Epidermal melanocyte (primary cell): Measurements from ENCODE around the gene NONO.
"Not testable (repeated sequence)": the region's sequence is repeated elsewhere in the genome, so short reads cannot be mapped to it uniquely, and the experiment has no call there.

Source experiments
- DNase-seq: peaks from one replicate; pipeline ENCODE4 v3.0.0; 2011; ENCODE audit warnings: low spot score; ENCODE audit not compliant: insufficient read length

NONO gene

DNA sequence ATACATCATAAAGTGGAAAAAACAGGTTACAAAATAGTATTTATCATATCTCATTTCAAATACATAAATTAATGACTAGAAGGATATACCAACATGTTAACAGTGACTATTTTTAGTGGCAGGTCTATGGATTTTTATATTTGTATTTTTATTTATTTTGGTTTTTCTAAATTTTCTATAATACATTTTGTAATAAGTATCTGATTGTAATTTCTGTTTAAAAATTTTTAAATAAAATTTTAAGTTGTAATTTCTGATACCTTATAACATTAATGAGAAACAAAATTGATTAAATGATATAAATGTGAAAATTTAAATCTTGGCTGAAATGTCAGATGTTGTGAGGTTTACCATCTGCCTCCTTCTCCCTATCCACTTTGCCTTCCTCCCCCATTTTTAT is 2.5 kb downstream of the NONO start:
- DNase-seq, result no peak

DNA sequence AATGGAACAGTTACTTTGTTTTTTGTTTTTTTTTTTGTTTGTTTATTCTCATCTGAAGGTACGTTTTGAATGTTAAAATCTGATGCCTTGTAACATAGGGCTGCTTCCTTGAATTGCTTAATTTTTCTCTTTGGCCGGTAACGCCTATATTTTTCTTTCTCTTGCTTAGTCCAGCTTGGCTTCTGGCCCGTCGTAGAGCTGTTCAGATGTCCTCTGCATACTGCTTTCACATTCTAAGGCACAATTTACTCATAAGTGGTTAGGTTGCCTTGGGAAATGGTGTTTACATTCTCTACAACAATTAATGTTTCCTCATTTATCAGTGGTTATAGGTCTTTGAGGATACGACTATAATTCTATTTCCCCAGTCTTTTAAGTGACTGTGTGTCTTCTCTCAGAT is 7.9 kb downstream of the NONO start:
- no peak for DNase-seq

DNA sequence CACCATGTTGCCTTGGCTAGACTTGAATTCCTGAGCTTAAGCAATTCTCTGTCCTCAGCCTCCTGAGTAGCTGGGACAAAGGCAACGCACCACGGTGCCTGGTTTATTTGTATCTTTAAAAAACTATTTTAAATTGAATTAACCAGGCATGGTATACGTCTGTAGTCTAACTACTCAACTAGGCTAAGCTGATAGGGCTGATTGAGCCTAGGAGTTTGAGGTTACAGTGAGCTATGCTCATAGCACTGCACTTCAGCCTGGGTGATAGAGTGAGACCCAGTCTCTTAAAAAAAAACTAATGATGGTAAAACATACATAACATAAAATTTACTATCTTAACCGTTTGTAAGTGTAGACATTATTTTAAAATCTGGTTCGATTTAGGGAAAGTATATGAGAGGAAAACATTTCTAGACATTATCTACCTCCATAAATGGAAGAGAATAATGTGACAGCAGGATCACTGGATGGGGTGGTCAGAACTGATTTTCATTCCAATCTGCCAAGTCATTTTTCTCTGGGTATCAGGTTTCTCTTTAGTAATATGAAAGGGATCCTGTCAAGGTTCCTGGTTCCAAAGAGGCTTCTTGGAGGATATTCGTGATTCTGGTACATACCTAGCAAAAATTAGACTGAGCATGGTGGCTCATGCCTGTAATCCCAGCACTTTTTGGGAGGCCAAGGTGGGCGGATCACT is 9.4 kb downstream of the NONO start:
- DNase-seq, result no peak

DNA sequence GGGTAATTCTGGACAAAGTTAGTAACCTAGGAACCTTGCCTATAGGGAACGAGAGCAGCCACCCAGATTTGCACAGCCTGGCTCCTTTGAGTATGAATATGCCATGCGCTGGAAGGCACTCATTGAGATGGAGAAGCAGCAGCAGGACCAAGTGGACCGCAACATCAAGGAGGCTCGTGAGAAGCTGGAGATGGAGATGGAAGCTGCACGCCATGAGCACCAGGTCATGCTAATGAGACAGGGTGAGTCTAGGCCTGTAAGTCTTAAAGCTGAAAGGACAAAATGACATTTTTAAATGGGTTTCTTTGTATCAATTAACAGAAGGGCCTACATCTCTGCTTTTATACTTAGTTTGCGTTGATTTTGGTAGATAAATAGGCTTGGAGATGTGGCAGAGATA is 13.4 kb downstream of the NONO start:
- DNase-seq, result no peak

DNA sequence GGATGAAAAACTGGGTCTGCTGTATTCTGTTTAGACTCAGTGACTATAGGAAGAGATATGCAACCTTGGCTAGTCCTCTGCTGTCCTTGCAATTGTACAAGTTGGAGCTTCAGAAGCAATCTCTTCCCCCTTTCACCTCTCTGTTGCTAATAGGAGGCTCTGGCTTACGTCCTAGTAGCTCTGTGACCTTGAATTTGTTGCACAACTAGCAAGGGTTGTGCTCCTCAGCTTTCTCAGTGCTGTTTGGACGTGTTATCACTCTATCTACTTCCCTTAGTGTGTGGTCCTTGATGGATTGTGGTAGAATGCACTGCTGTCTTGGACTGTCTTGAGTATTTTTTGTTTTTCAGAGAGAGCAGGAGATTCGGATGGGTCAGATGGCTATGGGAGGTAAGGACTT is 14.7 kb downstream of the NONO start:
- DNase-seq, result no peak

DNA sequence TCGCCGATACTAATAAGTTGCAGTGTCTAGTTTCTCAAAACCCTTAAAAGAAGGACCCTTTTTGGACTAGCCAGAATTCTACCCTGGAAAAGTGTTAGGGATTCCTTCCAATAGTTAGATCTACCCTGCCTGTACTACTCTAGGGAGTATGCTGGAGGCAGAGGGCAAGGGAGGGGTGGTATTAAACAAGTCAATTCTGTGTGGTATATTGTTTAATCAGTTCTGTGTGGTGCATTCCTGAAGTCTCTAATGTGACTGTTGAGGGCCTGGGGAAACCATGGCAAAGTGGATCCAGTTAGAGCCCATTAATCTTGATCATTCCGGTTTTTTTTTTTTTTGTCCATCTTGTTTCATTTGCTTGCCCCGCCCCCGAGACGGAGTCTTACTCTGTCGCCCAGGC is 16.6 kb downstream of the NONO start:
- not testable (repeated sequence) for DNase-seq

DNA sequence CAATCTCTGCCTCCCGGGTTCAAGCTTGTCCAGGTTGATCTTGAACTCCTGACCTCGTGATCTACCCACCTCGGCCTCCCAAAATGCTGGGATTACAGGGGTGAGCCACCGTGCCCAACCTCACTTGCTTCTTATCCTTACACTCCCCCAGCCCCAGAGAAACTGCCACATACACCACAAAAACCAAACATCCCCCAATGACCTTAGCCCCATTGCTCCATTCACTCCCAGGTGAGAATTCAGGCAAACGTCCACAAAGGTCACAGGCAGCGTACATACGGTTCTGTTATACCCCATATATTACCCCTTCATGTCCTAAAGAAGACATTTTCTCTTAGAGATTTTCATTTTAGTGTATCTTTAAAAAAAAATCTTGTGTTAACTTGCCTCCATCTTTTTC is 17.1 kb downstream of the NONO start:
- not testable (repeated sequence) for DNase-seq

DNA sequence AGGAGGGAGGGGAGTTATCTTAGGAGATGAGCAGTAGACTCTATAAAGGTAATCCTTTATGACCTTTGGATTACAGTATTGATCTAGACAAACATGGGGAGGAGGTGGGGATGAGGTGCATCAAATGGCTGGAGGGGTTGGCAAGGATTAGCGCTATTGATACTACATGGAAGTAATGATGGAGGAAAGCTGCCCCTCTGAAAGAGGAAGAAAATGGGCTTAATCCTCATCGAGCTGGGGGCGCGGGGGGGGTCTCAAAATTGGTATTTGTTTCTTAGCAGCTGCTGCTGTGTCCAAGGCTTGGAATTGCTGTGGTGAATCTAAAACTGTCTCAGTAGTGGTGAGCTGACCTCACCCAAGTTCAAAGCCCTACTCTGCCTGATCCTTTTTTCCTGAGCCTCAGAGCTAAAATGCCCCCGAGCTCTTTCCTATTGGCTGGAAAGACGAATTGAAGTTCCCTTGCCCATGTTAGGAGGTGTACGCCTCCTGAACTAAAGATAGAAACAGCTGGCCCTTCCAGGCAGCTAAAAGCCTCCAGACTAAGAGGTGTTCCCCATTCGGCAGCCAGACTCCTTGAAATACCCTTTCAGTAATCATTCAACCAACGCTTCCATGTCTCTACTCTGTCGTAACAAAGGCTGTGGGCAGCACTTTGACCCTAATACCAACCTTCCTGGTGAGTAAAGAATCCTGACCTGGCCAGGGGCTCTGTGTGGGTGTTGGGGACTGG is 17.9 kb downstream of the NONO start, which contains the start of gene ITGB1BP2:
Gene ITGB1BP2, plus strand, starts transcription at position 556 of the 730 bp plus-strand sequence. Its CDS starts 57 bp downstream, at position 613.
- no peak for DNase-seq

DNA sequence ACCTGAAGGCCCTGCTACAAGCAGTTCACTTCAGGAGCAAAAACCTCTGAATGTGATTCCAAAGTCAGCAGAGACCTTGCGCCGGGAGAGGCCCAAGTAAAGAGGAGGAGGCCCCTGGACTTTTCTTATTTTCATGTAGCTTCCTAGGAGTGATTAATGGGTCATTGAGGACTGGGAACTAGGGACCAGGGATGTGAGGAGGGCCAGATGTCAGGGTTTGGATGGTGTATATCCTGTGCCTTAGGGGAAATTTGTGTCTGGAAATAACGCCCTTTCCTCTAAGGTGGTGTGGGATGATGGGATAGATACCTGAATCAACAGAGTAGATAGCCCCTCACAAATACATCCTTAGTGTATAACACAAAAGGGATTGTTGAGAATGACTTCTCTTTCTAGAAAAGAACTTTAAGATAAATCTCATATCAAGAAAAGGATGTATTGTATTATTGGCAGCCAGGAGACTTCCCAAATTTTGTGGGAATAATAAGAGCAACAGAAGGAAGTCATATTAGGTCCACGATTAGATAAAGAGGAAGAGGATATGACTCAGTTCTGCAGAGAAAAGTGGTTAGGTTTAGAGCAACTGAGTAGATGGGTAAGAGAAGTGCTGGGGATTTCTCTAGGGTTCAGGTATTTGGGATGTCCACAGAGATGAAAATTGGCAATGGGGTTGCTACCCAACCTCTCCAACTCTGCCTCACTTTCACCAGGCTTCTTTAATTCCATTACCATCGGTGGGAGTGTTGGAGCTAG is 19.2 kb downstream of the NONO start:
- DNase-seq, result no peak

DNA sequence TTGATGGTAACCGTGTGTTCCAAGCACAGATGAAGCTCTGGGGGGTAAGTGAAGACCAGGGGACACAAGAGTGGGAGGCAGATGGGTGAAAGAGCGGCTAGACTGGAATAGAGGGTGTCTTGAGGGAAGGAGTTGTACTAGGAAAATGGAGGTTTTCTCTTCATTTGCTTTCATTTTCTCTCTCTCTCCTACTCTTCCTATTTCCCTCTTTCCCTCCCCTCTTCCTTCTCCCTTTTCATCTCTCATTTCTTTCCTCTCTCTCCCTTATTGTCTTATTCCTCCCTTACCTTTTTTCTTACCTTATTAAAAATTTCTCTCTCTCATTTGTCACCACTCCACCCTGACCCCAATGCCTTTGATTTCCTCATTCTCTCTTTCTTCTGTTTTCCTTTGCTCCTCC is 21.1 kb downstream of the NONO start:
- DNase-seq, result no peak

DNA sequence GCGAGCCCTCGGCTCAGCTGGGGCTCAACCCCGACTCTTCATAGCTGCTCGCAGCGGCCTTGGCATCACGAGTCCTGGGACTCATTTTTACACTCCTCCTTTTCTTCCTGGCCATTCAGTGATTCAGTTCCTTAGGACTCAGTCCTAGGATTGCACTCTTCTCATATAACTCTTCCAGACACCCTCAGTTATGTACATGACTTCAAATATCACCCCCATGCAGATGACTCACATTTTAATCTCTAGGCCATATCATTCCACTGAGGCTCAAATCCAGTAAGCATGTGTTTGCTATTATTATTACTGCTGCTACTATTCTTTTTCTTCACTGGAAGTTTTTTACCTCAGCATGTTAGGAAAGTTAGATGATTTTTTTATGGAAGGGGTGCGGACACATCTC is 32.5 kb downstream of the NONO start:
- DNase-seq, result no peak

DNA sequence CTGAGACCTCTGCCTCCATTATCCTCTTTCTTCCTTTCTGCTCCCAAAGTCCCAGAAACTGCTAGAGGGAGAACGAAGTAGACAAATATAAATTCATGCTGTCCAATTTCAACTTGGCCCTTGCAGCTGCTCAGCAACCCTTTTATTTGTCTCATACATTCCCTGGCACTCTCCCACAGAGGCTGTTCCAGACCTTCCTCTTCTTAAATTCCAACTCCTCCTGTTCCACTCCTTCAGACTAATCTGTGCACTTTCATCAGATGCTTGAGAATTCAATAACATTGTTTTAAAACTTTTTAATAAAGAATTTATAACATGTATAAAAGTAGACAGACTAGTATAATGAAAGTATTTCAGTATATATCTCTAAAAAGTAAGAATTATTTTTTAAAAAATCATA is 33.5 kb downstream of the NONO start:
- not testable (repeated sequence) for DNase-seq

DNA sequence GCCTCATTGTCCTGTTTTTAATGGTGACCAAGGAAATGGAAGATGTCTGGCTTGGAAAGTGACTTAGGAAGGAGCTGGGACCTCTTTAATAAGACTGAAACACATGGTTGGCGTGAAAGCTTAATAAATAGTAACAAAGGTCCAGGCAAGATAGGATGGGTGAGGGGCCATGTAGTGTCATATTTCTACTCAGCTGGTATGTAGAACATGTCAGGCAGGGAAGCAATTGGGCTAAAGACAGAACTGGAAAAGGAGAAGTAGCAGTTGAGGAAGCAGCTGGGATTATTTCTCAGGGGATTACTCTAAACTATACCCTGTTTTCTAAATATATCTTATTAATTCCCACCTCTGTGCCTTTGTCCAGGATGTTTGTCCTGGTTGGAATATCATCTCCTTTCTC is 36.7 kb downstream of the NONO start:
- DNase-seq, result no peak

DNA sequence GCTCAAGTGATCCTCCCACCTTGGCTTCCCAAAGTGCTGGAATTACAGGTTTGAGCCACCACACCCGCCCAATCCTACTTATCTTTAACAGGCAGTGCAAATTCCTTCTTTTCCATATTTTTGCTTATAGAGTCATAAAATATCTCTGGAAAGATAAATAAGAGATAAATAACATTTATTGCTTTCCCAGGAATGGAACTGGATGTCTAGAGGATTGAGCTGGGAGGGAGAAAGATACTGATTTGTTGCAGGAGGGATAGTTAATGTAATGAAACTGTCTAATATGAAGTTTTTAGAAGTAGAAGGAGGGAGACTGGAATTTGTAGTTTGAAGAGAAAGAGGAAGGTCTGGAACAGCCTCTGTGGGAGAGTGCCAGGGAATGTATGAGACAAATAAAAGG is 38.3 kb downstream of the NONO start:
- DNase-seq, result no peak

DNA sequence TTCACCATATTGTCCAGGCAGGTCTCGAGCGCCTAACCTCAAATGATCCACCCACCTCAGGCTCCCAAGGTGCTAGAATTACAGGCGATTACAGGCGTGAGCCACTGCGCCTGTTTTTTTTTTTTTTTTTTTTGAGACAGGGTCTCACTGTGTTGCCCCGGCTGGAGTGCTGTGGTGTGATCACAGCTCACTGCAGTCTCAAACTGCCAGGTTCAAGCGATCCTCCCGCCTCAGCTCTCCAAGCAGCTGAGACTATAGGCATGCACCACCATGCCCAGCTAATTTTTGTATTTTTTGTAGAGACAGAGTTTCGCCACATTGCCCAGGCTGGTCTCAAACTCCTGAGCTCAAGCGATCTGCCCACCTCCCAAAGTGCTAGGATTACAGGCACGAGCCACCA is 41.0 kb downstream of the NONO start:
- not testable (repeated sequence) for DNase-seq

DNA sequence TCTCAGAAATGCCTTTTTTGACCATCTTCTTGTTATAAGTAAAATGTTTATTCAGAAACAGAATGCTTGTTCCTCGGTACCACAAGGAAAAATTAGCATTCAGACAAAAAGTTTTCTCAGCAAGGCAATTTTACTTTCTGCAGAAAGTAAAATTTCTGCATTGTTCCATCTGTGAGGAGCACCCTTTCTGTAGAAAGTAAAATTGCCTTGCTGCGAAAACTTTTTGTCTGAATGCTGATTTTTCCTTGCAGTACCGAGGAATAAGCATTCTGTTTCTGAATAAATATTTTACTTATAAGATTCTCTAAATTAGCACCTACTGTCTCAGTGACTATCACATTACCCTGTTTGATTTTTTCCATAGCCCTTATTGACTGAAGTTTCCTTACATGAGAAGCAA is 43.0 kb downstream of the NONO start:
- DNase-seq, result no peak

DNA sequence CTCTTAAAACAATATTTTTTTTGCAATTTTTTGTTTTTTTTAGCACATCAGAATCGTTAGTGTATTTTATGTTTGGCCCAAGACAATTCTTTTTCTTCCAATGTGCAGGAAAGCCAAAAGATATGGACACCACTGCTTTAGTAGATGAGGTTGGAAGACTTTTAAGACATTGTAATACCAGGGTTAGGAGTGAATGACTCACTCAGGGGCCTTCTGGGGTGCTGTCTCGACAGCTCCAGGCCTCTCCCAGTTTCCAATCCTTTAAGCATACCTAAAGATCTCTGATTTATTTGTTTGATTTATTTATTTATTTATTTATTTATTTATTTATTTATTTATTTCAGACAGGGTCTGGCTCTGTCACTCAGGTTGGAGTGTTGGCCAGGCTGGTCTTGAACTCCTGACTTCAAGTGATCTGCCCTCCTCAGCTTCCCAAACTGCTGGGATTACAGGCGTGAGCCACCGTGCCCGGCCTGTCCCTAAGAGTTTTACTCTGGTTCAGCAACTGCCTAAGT is 65.8 kb downstream of the NONO start:
- DNase-seq, result not testable (repeated sequence)

DNA sequence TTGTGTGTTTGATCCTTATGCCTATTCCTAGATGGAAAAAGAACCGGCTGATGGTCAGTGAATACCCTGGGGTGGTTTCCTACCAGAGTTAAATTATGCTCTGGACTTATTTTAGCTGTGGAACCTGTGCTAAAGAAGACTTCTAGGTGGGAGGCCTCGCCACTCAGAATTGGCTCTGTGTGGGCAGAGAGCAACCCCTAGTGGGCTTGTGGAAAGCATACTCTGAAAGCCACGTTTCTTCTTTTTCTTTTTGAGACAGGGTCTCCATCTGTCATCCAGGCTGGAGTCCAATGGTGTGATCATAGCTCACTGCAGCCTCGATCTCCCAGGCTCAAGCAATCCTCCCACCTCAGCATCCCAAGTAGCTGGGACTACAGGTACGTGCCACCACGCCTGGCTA is 66.4 kb downstream of the NONO start:
- DNase-seq, result not testable (repeated sequence)
